Right ventricle myocardium inferior (tissue), 1 donor: ENCODE data around the gene CFAP57. TPM values are rescaled to one million over a fixed set of nuclear protein-coding genes. Genes with fewer than 3 reads are reported as not detected.
A peak's percentile ranks its signal among the peaks of the same experiment; 100 is the strongest.

Experiments
- ATAC-seq: fragments of 200-7000 bp; cut with Tn5 transposase; one replicate; pipeline ENCODE4 v1.9.1; 2020; ENCODE audit warnings: mild to moderate bottlenecking, moderate library complexity
- DNase-seq: peaks from one replicate; pipeline ENCODE4 v3.0.0; 2021; ENCODE audit errors: missing footprints
- intact Hi-C: fragments of 100-400 bp; cut with DNase I; formaldehyde crosslinking; loops from one replicate; pipeline ENCODE4 v1.11.0; 2022
- total RNA-seq: library from RNA; stranded (reverse); fragmentation: NEBNext Ultra II Directional; extraction: Animal tissue kit (Norgen Biotek cat#: 25700); gene quantifications from one replicate; pipeline ENCODE4 v1.2.1, GENCODE V29; 2021
- donor health status: DM: no; HTN: yes; CAD: no; lungs with severe emphysema.

The CFAP57 gene
- total RNA-seq, 1 donor from 2014 or later: not detected

GRCh38 chr1:43243299-43243698 lies 71.2 kb downstream of the CFAP57 start:
- intact Hi-C loops: no loop called here
- DNase-seq: no peak
- no peak for ATAC-seq

- no peak for DNase-seq
- ATAC-seq: no peak
- intact Hi-C loops: no loop called here
These were observed 74.5 kb downstream of the CFAP57 start for GRCh38 chr1:43246466-43247213.

GRCh38 chr1:43247256-43247921 lies 75.3 kb downstream of the CFAP57 start:
- intact Hi-C loops: no loop called here
- no peak for ATAC-seq
- DNase-seq: no peak

- DNase-seq (no peak), ATAC-seq (no peak)
- intact Hi-C loops: no loop called here
These were observed 78.2 kb downstream of the CFAP57 start for GRCh38 chr1:43250351-43250761.

- no peak for ATAC-seq
- intact Hi-C loops: no loop called here
- DNase-seq: no peak
These were observed 78.9 kb downstream of the CFAP57 start for GRCh38 chr1:43251024-43251423.

- intact Hi-C loops: no loop called here
- ATAC-seq (no peak), DNase-seq (no peak)
These were observed 80.1 kb downstream of the CFAP57 start for GRCh38 chr1:43252225-43252624.

- DNase-seq (no peak), ATAC-seq (no peak)
- intact Hi-C loops: no loop called here
These were observed 81.0 kb downstream of the CFAP57 start for GRCh38 chr1:43253173-43253572.

- intact Hi-C loops: no loop called here
- no peak for DNase-seq
- ATAC-seq: no peak
These were observed 81.7 kb downstream of the CFAP57 start for GRCh38 chr1:43253876-43254275.

GRCh38 chr1:43255438-43256210 lies 83.5 kb downstream of the CFAP57 start:
- intact Hi-C loops: loop anchor here (5.0 kb wide), 2 partner anchors 52 to 87 kb away; no protein-coding TSS in a partner anchor
- DNase-seq: no peak
- peak; percentile 84 for ATAC-seq

GRCh38 chr1:43256675-43257570 lies 84.8 kb downstream of the CFAP57 start:
- ATAC-seq (peak; percentile 53), DNase-seq (no peak)
- intact Hi-C loops: loop anchor here (5.0 kb wide), 2 partner anchors 50 to 85 kb away; no protein-coding TSS in a partner anchor

- DNase-seq (no peak), ATAC-seq (no peak)
- intact Hi-C loops: loop anchor here (5.0 kb wide), 2 partner anchors 49 to 84 kb away; no protein-coding TSS in a partner anchor
These were observed 86.2 kb downstream of the CFAP57 start for GRCh38 chr1:43258370-43258769.

GRCh38 chr1:43265431-43265830 lies 93.3 kb downstream of the CFAP57 start:
- intact Hi-C loops: no loop called here
- ATAC-seq: no peak
- no peak for DNase-seq

GRCh38 chr1:43266881-43267280 lies 94.8 kb downstream of the CFAP57 start:
- intact Hi-C loops: no loop called here
- DNase-seq (no peak), ATAC-seq (no peak)

- ATAC-seq (no peak), DNase-seq (no peak)
- intact Hi-C loops: no loop called here
These were observed 95.2 kb downstream of the CFAP57 start for GRCh38 chr1:43267291-43267805.

GRCh38 chr1:43267818-43268425 lies 95.8 kb downstream of the CFAP57 start:
- intact Hi-C loops: no loop called here
- DNase-seq (no peak), ATAC-seq (no peak)

- no peak for DNase-seq
- intact Hi-C loops: no loop called here
- ATAC-seq: no peak
These were observed 97.7 kb downstream of the CFAP57 start, which contains the start of gene TMEM125 for GRCh38 chr1:43269627-43270375. TMEM125 (plus strand) TSS chr1:43269983; CDS start chr1:43272723, 2,740 bp downstream.

GRCh38 chr1:43270421-43271095 lies 98.4 kb downstream of the CFAP57 start:
- intact Hi-C loops: no loop called here
- ATAC-seq: no peak
- DNase-seq: no peak
